Measurements from ENCODE around the gene CTLA4.

The CTLA4 gene

DNA sequence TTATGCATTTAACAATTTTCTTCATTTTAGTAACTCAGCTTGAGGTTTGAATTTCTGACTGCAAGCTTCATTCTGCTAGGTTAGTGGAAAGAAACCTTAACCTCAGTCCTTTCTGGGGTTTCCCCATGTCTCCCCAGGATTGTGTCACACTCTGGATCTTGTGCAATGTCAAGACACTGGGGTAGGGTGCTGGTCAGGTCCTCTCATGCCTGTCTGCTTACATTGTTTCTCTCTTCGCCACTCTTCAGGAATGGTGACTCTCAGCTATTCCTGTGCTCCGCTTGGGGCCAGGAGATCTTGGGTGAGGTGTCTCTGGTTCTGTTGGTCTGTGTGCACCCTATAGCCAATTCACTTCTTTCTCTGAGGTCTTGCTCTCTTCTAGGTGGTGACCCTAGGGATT, 23.9 kb downstream of the CTLA4 start:
- DNase-seq (ENCODE audit: low read depth): no peak

DNA sequence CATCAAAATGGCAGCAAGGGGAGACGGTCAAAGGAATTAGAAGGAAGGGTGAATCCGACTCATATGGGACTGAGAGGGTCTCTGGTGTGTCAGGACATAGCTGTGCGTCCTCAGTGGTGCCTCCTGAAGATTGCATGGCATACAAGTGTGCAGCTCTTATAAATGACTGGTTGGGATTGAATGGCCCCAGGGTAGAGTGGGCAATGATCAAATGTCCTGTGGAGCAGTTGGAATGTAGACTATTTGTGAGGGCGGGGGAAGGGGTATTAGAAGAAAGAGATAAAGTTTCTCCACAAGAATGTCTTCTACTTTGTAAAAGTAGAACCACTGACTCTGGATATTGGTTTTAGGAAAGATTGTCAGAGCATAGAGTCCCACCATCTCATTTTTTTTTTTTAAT, 24.6 kb downstream of the CTLA4 start:
- no peak for DNase-seq (ENCODE audit: low read depth)

DNA sequence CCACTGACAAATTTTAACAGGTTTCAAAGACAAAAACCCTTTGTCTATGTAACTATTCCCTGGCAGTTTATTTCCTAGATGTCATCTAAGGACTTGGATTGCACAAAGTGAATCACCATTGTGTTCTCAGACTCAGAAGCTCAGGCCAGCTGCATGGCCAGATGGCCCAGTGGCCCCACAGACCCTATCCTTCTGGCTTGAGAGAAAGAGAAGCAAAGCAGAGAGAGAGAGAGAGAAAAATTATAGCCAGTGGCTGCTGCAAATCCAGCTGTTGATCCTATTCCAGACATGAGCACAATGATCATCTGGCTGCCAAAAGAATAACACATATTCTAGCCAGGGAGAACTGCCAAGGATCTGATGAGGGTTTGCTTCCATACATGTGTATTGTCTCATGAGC, 25.8 kb downstream of the CTLA4 start:
- DNase-seq (ENCODE audit: low read depth): no peak

DNA sequence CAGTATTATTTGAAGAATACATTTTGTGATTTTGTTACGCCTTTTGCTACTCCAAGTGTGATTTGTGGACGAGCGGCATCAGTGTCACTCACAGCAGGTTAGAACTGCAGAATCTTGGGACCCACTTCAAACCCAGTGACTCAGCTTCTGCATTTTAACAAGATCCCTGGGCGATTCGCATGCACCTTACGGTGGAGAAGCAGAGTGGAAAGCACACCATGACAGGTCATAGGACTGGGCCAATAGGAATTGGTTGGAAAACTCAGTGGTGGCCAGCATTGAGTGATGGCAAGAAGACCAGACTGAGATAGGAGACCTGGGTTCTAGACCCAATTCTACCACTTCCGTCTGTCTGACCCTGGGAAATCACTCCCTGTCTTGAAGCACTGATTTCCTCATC, 26.3 kb downstream of the CTLA4 start:
- DNase-seq (ENCODE audit: low read depth): no peak

DNA sequence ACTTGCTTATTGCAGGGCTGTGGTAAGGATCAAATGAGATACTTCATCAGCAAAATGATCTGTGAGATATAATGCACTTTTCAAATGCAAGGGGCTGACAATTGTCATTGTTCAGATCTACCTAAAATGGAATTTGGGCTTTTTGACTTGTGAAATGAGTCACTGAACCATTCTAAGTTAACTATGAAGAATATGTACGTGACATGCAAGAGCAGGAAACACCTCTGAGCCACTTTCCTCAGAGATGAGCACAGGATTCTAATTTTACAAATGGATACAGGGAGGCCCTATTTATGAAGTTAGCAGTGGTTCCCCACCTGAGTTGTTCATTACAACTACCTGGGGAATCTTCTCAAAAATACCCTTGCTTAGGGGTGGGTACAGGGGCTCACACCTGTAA, 26.7 kb downstream of the CTLA4 start:
- DNase-seq (ENCODE audit: low read depth): no peak

DNA sequence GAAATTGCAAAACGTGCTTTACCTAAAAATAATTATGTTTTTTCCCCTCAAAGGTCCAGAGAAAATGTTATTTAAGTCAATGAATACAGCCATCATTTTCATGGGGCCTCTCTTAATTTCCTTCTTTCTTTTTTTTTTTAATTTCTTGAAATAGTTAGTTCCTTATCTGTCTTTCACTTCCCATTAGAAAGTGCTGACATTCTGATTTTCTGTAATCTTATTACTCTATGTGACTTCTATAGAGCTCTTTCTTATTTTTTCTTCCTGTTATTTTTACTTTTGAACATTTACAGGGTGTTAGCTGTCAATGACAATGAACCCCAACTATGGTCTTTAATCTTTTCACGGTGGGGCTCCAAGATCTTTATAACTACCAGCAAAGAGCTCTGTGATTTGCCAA, 30.0 kb downstream of the CTLA4 start:
- no peak for DNase-seq (ENCODE audit: low read depth)

DNA sequence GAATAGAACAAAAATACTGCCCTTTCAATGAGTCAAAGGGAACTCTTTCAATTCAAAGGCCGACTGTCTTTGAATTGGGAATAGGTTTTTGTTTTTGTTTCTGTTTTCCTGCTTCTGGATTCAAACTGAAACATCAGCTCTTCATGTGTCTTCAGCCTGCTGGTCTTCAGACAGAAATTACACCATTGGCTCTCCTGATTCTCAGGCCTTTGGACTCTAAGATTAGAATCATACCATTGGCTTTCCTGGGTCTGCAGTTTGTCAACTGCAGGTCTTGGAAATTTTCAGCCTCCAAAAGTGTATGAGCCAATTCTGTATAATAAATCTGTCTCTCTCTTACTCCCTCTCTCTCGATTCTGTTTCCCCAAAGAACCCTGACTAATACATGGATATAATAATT, 31.1 kb downstream of the CTLA4 start:
- no peak for DNase-seq (ENCODE audit: low read depth)

DNA sequence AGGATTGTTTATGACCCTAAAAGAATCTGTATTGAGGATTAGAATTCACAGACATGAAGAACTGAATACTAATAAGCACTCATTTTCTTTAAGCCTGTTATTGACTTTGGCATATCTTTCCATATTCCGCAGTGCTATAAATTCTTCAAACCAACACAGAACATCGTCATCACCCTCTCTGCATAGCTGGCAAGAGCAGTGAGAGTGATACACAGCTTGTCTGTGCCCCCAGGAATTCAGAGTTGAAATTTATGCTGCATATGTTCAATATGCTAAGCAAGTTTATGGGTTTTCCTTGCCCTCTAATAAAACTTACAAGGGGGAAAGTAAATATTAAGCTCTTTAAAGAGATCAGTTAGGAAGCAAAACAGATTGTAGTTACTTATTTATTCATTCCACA, 32.7 kb downstream of the CTLA4 start:
- no peak for DNase-seq (ENCODE audit: low read depth)

DNA sequence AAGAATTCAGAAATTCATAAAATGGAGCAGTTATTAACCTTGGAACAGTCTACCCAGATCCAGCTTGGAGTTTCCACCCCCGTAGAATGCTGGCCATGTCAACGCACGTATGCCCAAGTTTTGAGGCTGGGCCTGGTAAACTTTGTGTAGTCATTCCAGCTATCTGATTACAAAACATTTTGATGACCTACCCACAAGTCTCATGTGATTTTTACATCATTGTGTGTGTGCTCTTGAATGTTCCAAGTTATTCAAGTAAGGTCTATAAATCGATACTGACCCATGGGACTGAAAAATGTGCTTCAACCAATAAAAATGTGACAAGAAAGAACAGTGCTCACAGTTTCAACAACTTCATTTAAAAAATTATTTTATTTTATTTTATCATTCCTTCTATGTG, 36.5 kb downstream of the CTLA4 start:
- DNase-seq (ENCODE audit: low read depth): no peak

DNA sequence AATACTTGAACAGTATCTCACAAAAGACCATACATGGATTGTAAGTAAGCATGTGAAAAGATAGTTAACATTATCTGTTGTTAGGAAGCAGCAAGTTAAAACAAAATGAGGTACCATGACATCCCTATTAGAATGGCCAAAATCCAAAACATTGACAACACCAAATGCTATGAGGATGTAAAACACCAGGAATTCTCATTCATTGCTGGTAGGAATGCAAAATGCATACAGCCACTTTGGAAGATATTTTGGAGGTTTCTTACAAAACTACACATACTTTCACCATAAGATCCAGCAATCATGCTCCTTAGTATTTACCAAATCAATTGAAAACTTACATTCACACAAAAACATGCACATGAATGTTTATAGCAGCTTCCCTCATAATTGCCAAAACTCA, 38.1 kb downstream of the CTLA4 start:
- no peak for DNase-seq (ENCODE audit: low read depth)

DNA sequence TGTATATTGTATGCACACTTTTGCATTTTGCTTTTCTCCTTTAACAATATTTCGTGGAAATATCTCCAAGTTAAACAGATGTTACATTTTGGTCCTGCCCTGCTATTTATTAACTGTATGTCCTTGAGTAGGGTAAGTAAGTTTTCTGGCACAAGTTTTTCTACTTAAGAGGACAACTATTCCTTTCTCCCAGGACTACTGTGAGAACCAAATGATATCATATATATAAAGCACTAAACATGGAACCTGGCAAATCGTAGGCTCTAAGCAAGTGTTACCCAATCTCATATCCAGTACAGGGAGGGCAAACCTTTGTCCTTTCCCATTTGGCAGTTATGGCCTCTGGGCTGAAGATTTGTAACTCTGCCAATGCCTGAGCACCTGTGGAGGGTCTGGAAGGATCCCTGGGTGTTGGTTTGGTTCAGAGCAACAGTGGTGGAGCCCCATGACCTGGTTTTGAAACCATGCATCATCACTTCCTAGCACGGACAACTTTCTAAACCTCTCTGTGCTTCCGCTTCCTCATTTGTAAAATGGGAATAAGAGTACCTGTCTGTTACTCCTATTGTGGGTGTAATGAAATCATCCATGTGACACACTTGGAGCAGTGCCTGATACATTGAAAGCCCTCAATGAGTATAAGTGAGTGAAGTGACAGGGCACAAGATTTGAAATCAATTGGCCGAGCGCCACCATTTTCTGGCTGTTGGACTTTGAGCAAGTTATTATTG, 40.7 kb downstream of the CTLA4 start:
- no peak for DNase-seq (ENCODE audit: low read depth)

DNA sequence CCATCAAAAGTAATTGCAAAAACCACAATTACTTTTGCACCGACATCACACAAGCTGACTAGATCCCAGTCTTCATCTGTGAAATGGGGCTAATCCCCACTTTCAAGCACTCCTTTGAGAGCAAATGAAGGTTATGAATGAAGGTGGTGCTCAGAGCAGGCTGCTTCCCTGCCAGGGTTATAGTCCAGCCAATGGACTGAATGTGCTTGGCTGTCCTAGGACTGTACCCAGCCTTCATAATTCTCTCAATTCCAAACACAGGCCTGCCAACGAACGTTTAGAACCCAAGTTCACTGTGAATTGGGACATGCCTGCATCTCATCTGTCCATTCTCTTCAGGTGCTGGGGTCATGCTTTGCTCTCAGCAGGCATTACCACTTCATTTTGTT, 41.2 kb downstream of the CTLA4 start:
- no peak for DNase-seq (ENCODE audit: low read depth)

DNA sequence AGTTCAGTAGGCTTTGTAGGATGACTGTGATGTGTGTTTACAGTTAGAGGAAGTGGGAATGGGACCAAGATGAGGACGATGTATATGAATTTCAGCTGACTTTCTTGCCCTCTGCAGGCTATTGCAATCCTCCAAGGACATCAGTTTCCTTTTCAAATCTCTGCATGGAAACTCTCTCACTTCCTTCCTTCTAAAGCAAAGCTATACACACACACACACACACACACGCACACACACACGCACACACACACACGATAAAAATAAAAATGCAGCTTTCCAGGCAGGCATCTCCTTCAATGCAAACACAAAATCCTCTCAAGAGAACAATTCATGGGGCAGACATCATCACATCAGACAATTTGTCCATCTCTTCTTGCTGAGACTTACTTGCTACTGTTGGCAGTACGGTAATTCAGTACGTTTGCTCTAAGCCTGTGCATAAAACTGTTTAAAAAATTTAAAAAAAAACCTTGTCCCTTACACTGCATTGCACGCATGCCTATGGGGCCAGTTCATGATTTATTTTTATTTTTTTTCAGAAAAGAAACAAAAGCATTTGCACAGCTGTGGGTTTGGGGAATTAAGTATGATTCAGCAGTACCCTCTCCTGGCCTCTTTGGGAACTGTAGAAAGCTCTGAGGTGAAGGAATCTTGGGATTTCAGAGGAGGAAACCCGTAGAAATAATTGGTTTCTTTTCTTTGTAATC, 41.8 kb downstream of the CTLA4 start:
- no peak for DNase-seq (ENCODE audit: low read depth)

DNA sequence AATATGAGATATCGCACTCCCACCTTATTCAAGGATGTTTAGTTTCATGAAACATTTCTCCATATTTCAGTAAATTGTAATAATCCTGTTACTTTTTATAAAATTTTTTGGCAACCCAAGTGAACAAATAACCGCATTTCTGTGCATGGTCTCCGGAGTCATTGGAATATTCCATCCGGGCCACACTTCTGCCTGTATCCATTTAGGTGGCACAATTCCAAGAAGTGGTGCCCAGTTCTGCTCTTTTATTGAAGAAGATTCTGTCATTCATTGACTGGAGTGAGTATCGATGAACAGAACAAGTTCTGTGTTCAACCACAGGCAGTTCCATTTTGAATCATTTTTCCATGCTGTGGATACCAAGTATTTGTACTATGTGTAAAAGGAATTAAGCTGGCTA, 42.4 kb downstream of the CTLA4 start:
- DNase-seq (ENCODE audit: low read depth): no peak

DNA sequence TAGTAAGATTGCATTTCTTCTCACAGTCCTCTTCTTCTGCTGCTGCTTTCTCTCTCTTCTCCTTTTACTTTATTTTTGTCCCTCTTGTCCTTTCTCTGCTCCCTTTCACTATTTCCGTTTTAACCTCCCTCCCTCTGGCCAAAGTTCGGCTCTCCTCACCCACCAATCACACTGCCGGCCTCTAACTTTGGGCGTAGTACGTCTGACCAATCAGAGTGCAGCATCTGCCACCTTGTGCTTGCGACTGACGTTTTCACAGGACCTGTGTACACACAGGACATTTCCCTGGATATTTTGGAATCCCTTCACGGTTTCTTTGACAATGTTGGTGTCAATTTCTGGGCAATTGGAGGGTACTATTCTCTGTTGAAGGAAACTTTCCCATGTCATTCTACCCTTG, 46.4 kb downstream of the CTLA4 start:
- DNase-seq (ENCODE audit: low read depth): no peak

DNA sequence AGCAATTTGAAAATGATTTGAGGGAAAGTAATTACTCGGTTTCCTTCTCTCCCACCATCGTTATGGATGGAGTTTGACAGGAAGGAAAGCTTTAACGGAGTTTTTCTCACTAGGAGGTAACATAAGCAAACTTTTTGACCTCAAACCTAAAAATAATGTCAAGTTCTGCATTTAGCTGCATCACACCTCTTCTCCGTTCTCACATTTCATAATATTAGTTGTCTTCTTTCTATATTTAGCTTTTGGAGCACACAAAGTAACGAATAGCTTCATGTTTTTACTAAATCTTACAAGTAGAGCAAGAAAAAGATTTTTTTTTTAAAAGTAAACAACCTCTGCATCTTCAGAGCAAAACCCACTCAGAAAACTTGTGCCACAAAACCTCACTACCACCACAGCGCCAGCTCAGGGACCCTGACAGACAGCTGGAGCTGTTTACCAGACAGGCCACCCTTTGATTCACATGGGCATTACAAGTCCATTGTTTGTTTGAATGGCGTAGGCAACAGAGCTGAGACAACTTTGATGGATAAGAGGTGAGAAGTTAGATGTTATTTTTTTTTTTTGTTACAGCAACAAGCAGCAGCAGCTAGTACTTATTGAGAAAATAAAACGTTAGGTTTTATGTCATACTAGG, 47.1 kb downstream of the CTLA4 start:
- no peak for DNase-seq (ENCODE audit: low read depth)

DNA sequence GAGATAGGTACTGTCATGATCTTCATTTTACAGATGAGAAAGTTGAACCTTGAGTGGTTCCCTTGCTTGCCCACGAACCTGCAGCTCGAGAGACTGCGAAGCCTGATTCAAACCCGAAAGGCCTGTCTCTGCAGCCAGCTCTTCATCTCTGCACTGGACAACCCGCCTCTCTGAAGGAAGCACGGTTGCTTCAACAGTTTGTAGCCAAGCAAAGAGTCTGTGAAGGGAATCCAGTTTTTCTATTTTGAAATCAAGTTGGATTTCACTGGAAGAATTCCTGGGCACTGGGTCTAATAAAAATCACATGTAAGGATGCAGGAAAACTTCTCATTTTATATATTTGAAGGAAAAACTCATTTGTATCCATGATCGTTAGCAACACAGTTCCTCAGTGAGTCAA, 47.7 kb downstream of the CTLA4 start:
- no peak for DNase-seq (ENCODE audit: low read depth)

DNA sequence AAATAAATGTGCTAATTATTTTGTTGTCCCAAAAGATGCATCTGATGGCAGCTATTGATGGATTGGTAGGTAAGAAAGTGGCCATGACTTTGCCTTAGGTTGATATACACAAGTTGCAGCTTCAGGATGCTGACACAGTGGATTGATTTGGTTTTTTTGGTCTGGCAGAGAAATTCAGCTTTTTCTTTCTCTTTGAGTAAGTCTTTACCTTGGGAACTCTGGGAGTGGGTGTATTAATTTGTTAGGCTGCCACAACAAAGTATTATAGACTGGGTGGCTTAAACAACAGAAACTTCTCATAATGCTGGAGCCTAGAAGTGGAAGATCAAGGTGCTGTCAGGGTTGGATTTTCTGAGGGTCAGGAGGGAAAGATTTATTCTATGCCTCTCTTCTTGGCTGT, 49.2 kb downstream of the CTLA4 start:
- DNase-seq (ENCODE audit: low read depth): no peak

DNA sequence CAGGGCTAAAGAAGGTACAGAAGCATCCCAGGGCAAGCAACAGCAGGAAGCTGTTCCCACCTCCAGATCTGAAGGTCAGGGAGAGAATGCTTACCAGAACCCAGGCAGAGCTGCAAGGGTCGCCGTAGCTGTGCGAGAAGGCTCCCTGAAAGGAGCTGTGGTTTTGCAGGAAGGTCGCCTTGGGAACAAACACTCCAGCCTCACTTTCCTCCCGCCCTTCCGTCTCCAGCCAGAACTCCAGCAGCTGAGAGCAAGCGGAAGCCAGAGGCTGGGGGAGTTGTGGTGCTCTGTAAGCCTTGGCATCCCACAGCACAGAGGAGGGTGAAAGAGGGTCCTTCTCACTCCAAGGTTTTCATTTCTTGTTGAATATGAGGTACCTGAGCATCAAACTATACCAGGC, 50.7 kb downstream of the CTLA4 start:
- DNase-seq (ENCODE audit: low read depth): no peak

DNA sequence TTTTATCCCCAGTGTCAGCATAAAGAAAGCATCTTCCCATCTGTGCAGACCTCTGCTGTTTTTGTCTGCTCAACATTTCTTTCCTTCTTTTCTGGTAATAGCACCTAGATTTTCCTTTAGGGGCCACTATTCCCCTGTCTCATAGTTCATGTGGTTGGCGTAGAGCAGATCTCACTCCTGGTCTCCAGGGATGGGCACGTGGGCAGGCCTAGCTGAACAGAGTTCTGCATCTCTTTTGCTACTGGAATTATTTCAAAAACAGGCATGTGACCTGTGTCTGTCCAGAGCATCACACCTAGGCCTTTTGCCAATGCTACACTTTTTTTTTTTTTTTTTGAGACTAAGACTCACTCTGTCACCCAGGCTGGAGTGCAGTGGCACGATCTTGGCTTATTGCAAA, 51.3 kb downstream of the CTLA4 start:
- no peak for DNase-seq (ENCODE audit: low read depth)
